ENCODE results near the gene TGM6. TPM values are rescaled to one million over a fixed set of nuclear protein-coding genes. Genes with fewer than 3 reads are reported as not detected.

Gene TGM6
- total RNA-seq, 1 donor from 2014 or later, result not detected

DNA sequence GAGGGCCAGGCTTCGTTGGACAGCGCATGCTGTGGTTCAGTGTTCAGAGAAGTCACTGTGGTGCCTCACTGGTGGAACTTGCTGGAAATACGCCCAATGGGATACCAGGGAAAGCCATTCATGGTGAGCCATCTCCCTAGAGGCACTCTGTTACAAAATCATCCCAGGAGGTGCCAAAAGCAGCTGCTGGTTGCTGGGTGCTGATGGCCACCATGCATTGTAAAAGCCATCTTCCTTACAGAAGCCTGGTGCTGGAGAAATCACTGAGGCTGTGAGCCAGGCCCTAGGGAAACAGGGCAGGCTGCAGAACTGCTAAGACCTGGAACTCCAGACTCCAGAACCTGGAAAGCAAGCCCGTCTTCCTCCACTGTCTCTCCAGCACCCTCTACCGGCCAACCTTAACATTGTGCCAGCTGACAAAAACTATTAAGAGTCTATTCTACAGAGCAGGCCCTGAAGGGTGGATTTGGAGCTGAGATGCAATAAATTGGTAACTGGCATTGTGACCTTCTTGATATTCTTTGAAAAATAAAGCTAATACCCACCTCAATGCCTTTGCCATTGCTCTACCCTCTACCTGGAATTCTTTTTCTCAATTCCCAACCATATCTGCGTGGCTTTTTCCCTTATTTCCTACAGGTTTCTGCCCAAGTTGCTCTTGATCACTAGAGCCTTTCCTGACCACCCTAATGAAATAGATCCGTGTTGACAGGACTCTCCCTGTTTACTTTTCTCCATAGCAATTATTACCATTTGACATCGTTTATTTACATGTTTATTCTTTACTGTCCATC is 71.4 kb downstream of the TGM6 start:
- peak; percentile 8 to 54 for DNase-seq (ENCODE audit: low spot score in 2 of 2)
- FAIRE-seq, result no peak

DNA sequence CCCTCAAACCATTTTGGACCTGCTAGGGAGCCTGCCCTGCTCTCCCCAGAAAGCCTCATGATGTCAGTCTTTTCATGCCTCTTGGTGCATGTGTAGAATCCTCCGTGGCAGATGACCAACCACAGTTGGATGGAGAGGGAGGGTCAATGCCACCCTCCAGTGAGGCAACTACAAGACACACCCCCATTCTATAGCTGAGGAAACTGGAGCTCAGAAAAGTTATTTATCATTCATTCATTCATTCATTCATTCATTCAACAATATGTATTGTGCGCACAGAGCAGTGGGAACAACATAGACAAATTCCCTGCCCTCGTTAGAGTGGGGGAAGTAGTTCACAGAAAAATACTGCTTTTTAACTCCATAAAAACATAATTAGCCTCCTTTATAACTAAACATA is 73.1 kb downstream of the TGM6 start:
- no peak for FAIRE-seq

DNA sequence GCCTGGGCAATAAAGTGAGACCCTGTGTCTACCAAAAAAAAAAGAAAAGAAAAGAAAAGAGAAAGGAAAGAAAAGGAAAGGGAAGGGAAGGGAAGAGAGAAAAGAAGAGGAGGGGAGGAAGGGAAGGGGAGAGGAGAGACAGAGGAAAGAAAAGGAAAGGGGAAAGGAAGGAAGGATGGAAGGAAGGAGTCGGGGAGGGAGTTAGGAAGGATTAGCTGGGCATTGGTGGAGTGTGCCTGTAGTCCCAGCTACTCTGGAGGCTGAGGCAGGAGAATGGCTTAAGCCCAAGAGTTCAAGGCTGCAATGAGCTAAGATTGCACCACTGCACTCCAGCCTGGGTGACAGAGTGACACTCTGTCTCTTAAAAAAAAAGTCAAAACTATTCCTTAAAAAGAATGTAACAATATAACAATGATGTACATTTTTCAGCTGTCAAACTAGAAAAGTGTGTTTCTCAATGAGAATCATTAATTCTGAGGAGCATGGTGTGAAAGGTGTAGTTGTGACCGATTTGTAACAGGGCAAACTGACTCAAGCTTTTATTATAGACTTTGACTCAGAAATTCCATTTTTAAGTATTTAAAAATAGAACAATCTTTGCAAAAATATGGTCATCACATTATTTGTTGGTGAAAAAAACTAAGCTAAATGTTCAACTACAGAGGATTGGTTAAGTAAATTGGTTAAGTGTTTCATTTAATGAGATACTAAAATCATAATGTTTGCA is 75.2 kb downstream of the TGM6 start:
- FAIRE-seq, result no peak
- no peak for DNase-seq (ENCODE audit: low spot score in 2 of 2)

More for the DNA sequence above, 73.1 kb downstream of the TGM6 start:
- DNase-seq (ENCODE audit: low spot score in 2 of 2), result no peak

DNA sequence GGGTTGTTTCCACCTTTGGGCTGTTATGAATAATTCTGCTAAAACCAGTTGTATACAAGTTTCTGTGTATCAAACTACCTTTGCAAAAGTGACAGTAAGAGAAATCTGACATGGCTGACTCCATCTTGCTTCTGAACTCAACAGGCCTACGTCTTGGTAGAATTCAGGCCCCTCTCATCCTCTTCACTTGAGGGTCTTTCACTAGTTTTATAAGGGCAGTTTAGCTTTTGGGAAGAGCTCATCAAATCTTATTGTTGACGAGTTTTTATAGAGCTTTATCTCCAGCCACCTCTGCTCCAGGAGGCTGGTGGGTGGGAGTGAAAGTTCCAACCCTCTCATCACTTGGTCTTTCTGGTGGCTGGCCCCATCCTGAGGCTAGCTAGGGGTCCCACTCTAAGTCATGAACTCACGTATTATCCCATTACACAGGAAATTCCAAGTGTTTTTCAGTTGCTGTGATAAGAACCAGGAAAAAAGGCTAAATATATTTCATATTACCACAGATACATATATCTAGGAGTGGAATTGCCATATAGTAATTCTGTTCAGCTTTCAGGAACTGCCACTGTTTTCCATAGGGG is 78.3 kb downstream of the TGM6 start:
- no peak for DNase-seq (ENCODE audit: low spot score in 2 of 2)
- no peak for FAIRE-seq

DNA sequence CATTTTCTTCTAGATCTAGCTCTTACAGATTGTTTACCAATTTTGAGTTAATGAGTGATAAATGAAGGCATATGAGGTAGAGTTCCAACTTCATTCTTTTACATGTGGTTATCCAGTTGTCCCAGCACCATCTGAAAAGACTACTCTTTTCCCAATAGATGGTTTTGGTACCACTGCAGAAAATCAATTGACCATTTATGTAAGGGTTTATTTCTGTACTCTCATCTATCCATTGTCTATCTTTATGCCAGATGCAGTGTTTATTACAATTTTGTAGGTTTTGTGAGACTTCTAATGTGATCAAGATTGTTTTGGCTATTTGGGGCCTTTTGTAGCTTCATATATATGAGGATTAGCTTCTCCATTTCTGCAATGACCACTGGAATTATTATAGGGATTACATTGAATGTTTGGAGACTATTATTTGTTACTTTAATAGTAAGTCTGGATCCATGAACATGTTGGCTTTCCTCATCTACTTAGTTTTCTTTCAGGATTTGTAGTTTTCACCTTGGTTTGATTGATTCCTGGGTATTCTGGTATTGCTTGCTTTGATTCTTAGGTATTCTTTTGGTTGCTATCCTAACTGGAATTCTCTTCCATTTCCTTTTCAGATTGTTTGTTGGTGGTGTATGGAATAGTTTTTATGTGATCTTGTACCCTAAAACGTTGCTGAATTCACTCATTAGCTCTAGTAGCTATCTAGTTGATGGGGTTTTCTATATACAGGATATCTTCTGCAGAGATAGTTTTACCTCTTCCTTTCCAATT is 79.5 kb downstream of the TGM6 start:
- FAIRE-seq (no peak), DNase-seq (ENCODE audit: low spot score in 2 of 2) (no peak)

DNA sequence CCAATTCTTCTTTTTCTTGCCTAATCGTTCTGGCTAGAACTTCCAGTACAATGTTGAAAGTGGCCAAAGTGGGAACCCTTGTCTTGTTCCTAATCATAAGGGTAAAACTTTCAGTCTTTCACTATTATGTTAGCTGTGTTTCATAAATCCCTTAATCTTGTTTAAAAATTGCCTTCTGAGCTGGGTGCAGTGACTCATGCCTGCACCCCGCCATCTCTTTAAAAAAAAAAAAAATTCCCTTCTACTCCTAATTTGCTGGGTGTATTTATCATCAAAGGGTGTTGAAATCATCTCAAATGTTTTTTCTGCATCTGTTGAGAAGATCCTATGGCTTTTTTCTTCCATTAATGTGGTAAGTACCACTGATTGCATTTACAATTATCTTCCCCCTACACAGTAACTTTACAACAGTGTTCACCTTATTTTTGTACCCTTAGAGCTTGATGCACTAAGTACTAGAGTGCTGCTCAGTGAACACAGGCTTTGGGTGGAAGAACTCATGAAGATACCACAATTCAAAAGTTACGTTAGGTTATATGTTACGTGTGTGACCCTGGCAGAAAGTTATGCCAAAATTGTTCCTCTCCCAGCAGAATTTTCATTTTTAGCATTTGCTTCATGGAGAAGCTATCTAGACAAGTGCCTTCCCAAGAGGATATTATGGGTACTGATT is 80.2 kb downstream of the TGM6 start:
- no peak for FAIRE-seq
- no peak for DNase-seq (ENCODE audit: low spot score in 2 of 2)

DNA sequence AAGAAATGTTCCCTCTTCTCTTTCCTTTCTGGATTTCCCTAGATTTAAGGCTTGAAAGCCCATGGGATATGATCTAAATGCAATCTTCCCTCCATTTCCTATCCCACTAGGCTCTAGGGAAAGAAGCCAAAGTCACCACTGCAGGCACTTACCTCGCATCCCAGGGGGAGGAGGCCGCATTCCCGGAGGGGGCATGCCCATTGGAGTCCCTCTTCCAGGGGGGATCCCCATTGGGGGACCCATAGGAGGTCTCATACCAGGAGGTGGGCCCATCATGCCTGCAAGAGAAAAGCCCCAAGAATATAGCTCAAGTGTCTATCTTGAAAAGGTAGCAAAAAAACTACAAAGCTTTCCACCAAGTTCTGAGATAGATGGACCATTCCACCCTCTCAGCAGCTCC is 81.8 kb downstream of the TGM6 start:
- DNase-seq (ENCODE audit: low spot score in 2 of 2) (no peak), FAIRE-seq (no peak)

DNA sequence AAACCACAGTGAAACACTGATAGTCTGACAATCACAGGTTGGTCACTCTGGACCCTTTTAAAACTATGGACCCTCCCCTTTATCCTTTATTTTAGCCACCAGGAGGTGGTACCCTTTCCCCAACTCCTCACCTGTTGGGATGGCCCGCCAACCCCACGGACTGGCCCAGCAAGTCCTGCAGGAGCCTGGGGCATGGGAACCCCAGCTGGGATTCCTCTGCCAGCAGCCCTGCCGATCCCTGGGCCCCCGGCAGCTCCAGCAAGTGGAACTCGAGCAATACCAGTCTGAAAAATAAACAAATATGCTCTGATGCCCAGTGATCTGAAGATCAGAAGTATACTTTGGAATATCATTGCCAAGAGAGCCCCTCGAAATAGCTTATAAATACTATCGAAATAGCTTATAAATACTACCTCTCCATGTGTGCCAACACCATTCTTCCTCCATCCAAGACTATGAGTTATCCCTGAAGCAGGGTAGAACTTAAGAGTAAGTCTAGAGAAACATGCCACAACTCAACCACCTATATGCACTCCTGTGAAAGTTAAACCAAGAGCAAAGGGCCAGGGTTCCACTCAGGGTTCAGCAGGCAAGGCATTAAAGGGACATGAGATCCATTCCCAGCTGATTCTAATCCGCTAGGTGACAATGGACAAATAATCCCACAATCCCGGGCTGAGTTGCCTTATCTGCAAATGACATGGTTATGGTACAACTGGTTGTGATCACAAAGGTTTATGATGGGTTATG is 83.1 kb downstream of the TGM6 start:
- no peak for FAIRE-seq

DNA sequence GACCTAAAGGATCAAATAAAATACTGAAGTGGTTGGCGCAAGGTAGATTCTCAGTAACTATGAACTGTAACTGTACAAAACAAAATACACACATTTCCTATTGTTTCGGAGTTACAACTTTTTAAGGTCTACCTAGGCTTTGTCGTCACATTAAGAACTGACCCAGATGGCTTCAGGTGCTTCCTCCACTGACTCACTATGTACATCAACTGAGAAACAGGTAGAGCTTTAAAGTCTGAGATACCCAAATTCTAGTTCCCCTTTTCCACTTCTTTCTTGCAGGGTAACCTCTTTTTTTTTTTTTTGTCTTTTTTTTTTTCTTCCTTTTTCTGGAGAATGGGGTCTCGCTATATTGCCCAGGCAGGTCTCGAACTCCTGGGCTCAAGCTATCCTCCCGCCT is 84.4 kb downstream of the TGM6 start:
- FAIRE-seq (no peak), DNase-seq (ENCODE audit: low spot score in 2 of 2) (no peak)

More for the DNA sequence above, 83.1 kb downstream of the TGM6 start:
- DNase-seq (ENCODE audit: low spot score in 2 of 2), result no peak

DNA sequence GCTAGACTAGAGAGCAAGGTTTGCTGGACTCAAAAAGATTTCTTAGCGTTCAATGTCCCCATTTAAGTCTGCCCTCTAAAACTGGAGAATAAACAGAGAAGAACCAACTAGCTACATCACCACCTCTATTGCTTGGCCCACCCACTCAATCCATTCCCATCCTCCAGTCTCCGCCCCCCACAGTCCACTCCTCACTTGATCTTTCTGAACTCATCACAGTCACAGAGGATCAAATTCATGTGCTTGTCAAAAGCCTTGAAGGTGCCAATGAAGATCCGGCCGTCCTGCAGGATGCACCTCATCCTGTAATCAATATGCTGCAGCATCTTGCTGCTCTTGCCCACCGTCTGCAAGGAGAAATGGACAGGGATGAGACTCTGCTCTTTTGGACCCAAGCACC is 86.7 kb downstream of the TGM6 start:
- FAIRE-seq (no peak), DNase-seq (ENCODE audit: low spot score in 2 of 2) (no peak)

DNA sequence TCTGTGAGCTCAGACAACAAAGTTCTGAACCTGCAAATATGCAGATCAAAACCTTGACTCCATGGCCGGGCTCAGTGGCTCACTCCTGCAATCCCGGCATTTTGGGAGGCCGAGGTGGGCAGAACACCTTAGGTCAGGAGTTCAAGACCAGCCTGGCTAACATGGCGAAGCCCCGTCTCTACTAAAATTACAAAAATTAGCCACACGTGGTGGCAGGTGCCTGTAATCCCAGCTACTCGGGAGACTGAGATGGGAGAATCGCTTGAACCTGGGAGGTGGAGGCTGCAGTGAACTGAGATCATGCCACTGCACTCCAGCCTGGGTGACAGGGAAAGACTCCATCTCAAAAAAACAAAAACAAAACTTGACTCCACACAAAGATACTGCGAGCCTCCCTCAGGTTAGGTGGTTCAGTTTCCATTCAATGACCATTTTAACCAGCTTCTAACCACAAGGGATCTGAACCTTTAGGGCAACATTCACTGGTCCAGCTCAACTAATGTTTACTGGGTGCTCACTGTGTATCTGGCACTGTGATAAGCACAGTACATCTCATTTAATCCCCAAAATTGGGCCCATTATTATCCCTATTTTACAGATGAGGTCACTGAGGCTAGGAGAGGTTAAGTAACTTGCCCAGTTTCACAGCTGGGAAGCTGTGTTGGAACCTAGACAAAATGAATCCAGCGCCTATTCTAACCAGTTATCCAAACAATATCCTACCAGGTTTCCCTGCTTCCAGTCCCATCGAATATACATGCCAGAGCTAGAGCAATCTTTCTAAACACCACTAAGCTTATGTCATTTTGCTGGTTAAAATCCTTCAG is 88.1 kb downstream of the TGM6 start:
- no peak for FAIRE-seq
- no peak for DNase-seq (ENCODE audit: low spot score in 2 of 2)

DNA sequence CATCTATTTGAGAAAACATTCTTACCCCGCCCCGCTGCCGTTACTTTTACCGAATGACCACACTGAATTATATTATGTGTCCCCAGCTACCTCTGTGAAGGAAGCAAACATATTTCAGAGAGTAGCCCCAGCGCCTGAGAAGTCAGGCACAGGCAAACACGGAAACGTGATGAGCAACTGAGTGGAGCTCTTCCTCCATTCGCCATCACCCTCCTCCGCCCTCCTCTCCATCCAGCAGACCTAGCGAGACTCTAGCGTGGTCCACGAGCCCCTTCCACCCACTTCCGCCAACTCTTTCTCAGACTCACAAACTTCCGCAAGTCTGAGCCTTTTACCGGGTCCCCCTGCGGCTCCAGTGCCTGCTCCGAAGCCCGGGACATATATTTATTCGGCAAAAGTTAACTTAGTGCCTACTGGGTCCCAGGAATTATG is 89.3 kb downstream of the TGM6 start:
- DNase-seq (ENCODE audit: low spot score in 2 of 2) (peak; percentile 30 to 56), FAIRE-seq (no peak)

DNA sequence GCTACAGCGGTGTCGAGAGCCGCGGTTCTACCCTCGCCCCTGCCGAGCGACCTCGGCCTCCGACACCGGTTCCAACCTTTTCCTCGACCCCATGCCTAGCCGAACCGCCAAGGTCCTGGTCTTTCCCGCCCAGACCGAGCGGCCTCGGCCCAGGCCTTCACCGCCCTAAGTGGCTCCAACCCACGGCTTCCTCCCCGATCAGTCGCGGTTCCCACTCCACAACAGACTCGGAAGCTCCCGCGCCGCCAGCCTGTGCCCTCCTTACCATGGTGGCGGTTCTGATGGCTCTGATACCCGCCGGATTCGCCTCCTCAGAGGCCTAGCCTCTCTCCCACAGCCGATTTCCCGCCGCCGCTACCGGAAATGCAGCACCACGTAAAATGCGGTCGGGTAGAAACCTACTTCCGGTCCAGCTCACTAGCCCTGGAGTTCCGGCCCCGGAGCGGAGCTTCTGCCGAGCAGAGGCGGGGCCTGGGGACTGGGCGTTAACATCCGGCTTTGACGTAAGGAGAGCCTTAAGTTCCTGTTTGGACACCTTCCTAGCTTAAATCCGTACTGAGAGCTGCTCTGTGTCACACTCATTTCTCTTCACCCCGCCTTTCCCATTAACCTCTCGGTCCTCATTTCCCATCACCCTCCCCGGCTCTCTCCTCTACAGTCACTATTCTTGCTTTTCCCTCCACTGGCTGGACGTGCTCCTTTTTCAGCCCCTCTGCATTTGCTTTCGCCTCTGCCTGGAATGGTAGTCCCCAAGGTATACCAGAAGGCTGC is 89.9 kb downstream of the TGM6 start, which contains the start of gene SNRPB:
Gene SNRPB (minus strand): TSS at position 367 of the 771 bp plus-strand sequence. CDS start 99 bp downstream, at position 268.
- peak; percentile 82 to 95 for DNase-seq (ENCODE audit: low spot score in 2 of 2)
- FAIRE-seq, result peak; percentile 66

DNA sequence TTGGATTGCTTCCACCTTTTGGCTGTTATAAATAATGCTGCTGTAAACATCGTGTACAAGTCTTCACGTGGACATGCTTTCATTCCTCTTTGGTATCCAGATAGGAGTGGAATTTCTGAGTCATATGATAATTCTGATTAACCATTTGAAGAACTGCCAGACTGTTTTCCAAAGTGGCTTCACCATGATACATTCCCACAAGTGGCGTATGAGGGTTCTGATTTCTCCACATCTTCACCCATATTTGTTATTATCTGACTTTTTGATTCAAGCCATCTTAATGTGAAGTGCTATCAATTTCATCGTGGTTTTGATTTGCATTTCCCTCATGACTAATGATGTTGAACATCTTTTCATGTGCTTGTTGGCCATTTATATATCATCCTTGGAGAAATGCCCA is 92.8 kb downstream of the TGM6 start:
- DNase-seq (ENCODE audit: low spot score in 2 of 2) (no peak), FAIRE-seq (no peak)

DNA sequence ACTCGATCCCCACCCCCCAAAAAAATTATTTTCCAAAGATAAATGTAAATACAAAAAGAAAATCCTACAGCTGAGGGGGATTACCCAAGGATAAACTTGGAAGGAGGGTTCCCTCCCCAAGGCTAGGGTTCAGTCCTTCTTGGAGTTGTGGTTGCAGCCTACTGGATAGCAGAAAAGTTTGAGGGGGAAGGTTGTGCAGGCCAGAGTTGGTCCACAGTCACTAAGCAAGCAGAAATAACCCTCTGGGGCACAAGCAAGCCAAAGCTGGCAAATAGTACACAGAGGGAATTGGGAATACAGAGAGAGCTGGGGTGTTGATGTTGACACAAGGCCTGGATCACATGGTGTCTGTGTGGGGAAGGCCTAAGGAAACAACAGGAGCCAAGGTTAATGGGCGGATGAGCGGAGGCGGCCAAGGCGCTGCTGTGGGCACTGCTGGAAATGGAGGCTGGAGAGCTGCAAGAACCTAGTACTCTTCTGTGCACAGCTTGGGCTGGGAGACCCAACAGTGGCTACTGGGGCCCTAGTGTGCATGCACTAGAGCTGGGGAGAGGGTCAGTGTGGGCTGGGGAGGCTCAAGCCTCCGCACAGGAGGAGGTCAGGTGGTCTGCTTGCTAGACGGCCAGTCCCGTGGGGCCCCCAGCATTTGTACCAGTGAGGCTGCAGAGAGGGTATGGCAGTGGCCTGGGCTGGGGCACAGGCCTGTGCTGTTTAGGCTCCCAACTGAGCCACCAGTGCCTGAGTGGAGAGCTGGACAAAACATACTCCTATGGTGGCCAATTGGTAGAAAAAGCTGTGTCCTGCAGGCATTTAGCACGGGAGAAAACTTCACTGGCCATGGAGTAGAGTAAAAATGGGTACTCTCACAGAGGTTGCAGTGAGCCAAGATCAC is 95.4 kb downstream of the TGM6 start:
- FAIRE-seq (no peak), DNase-seq (ENCODE audit: low spot score in 2 of 2) (no peak)

DNA sequence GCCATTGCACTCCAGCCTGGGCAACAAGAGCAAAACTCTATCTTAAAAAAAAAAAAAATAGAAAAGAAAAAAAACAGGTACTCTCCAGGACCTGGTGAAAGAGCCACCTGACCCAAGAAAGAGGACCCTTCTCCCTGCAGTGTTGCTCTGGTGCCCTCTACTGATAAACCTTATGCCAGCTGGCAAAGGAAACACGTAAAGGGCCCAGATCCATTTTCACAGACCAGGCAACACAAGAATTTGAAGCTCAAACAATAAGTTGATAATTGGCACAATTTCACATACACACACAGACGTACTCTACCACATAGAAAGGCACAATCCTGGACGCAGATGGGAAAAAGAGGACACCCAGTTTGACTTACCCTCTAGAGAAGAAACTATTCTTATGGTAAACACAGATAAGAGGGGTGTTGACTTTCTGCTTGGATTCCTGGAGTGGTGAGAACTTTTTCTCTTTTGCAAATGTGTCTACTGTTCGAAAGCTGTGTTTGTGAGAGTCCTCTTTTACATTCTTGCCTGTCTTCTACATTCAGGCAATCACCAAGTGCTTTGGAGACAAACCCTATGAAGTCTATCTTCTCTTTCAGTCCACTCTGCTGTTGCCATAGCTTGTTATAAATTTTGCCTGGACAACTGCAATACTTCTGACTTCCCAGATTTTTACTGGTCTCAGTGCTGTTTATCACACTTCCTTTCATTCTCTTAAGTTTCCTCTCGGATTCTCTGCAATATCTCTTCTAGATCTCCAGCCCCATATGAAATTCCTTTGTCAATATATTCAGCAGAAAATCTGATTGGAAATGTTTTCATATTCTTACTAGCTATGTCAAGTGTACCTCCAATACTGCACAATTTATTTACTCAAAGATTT is 96.3 kb downstream of the TGM6 start:
- FAIRE-seq, result no peak
- DNase-seq (ENCODE audit: low spot score in 2 of 2), result no peak
